WTC11 (cell line): ENCODE data around the gene SNCAIP. TPM values are rescaled to one million over a fixed set of nuclear protein-coding genes. Genes with fewer than 3 reads are reported as not detected.

ENCODE experiments used
- ATAC-seq: fragments of 200-7000 bp; cut with Tn5 transposase; 2 replicates; pipeline ENCODE4 v1.10.0; 2021; ENCODE audit warnings: mild to moderate bottlenecking, moderate library complexity
- CTCF ChIA-PET: fragments of 300-600 bp; sonication (Branson Sonifier 250); formaldehyde crosslinking; loops from one replicate; lab custom pipeline; 2021; ENCODE audit warnings: antibody characterized with exemption; lab: Charles Lee
- POLR2A ChIA-PET: fragments of 350-600 bp; sonication (Branson Sonifier 250); formaldehyde crosslinking; loops from one replicate; lab custom pipeline; 2021; ENCODE audit warnings: antibody characterized with exemption; lab: Charles Lee
- DNase-seq: peaks from one replicate; pipeline ENCODE4 v3.0.0; 2021; ENCODE audit warnings: low spot score
- H3K27ac Mint-ChIP-seq: 2 replicates; pipeline ENCODE4 v1.8.0; 2021; ENCODE audit warnings: mixed read lengths
- H3K27me3 Mint-ChIP-seq: 2 replicates; pipeline ENCODE4 v1.8.0; 2021; ENCODE audit warnings: low read depth, mild to moderate bottlenecking, moderate library complexity, mixed read lengths
- H3K36me3 Mint-ChIP-seq: 2 replicates; pipeline ENCODE4 v1.8.0; 2021; ENCODE audit warnings: mixed read lengths
- H3K4me1 Mint-ChIP-seq: 2 replicates; pipeline ENCODE4 v1.8.0; 2022; ENCODE audit warnings: mixed read lengths
- H3K4me3 Mint-ChIP-seq: 2 replicates; pipeline ENCODE4 v1.8.0; 2021; ENCODE audit warnings: mild to moderate bottlenecking, moderate library complexity, mixed read lengths
- H3K9me3 Mint-ChIP-seq: 2 replicates; pipeline ENCODE4 v1.8.0; 2021; ENCODE audit warnings: mixed read lengths
- ATF1 ChIP-seq: sonication (generic); formaldehyde crosslinking; IDR thresholded peaks from 2 replicates; pipeline ENCODE4 v1.8.1; 2023; ENCODE audit warnings: mild to moderate bottlenecking, moderate library complexity, missing genetic modification reagents
- ATF6 ChIP-seq: sonication (generic); formaldehyde crosslinking; IDR thresholded peaks from 2 replicates; pipeline ENCODE4 v1.8.1; 2023; ENCODE audit warnings: mild to moderate bottlenecking, missing genetic modification reagents
- ETV6 ChIP-seq: sonication (generic); formaldehyde crosslinking; IDR thresholded peaks from 2 replicates; pipeline ENCODE4 v1.8.1; 2022; ENCODE audit warnings: mild to moderate bottlenecking, missing genetic modification reagents
- MXD4 ChIP-seq: fragments of 250-450 bp; sonication (Bioruptor Pico); IDR thresholded peaks from 2 replicates; pipeline ENCODE4 v1.8.0; 2021; ENCODE audit warnings: mild to moderate bottlenecking, moderate library complexity, borderline replicate concordance
- SP1 ChIP-seq: sonication (generic); formaldehyde crosslinking; conservative IDR thresholded peaks from 2 replicates; pipeline ENCODE4 v1.8.1; 2022; ENCODE audit warnings: missing genetic modification reagents
- TP53 ChIP-seq: sonication (generic); formaldehyde crosslinking; IDR thresholded peaks from 2 replicates; pipeline ENCODE4 v1.8.1; 2023; ENCODE audit warnings: mild to moderate bottlenecking, missing genetic modification reagents
- ZBTB21 ChIP-seq: sonication (generic); formaldehyde crosslinking; IDR thresholded peaks from 2 replicates; pipeline ENCODE4 v1.8.1; 2023; ENCODE audit warnings: mild to moderate bottlenecking, missing genetic modification reagents, borderline replicate concordance
- ZBTB43 ChIP-seq: sonication (generic); formaldehyde crosslinking; IDR thresholded peaks from 2 replicates; pipeline ENCODE4 v1.8.1; 2023; ENCODE audit warnings: mild to moderate bottlenecking, missing genetic modification reagents
- ZNF121 ChIP-seq: sonication (generic); formaldehyde crosslinking; IDR thresholded peaks from 2 replicates; pipeline ENCODE4 v1.8.0; 2023; ENCODE audit warnings: missing genetic modification reagents
- ZNF138 ChIP-seq: sonication (generic); formaldehyde crosslinking; conservative IDR thresholded peaks from 2 replicates; pipeline ENCODE4 v1.8.1; 2022; ENCODE audit warnings: mild to moderate bottlenecking, moderate library complexity, missing genetic modification reagents
- total RNA-seq: library from RNA; stranded (reverse); gene quantifications from 3 replicates; pipeline ENCODE4 v1.2.3, GENCODE V29; 2021
- TF ChIP-seq, protein P1 (sequence below): sonication (generic); formaldehyde crosslinking; IDR thresholded peaks from 2 replicates; pipeline ENCODE4 v1.8.0; 2022; ENCODE audit warnings: missing genetic modification reagents
- TF ChIP-seq, protein P2 (sequence below): sonication (generic); formaldehyde crosslinking; IDR thresholded peaks from 2 replicates; pipeline ENCODE4 v1.8.0; 2022; ENCODE audit warnings: mild to moderate bottlenecking, missing genetic modification reagents
- TF ChIP-seq, protein P3 (sequence below): sonication (generic); formaldehyde crosslinking; IDR thresholded peaks from 2 replicates; pipeline ENCODE4 v1.8.1; 2022; ENCODE audit warnings: low read depth, mild to moderate bottlenecking, moderate library complexity, missing genetic modification reagents, borderline replicate concordance

The SNCAIP gene
- total RNA-seq, 1 experiment from 2014 or later: 10.0 TPM

- Mint-ChIP-seq H3K36me3 (no peaks in the 10 kb centered on the region), H3K4me1 (peaks cover 13% of the 10 kb centered on the region; the same call in 1 of the 2 replicates), H3K27me3 (no peaks in the 10 kb centered on the region), H3K27ac (no peak overlapping the region), H3K9me3 (no peaks in the 10 kb centered on the region), H3K4me3 (no peak overlapping the region)
- no peak for DNase-seq
- ChIA-PET CTCF (interaction anchor here (0.5 kb wide), 1 partner anchor 434 kb away, joined by 3 read pairs; no protein-coding TSS in a partner anchor), POLR2A (no interaction called here)
- TF ChIP-seq ETV6 (CRISPR knock-in tag) (no peak), ATF1 (no peak), ZNF121 (no peak), ZNF138 (CRISPR knock-in tag) (no peak), ZBTB21 (CRISPR knock-in tag) (no peak)
- TF ChIP-seq, protein P1, sequence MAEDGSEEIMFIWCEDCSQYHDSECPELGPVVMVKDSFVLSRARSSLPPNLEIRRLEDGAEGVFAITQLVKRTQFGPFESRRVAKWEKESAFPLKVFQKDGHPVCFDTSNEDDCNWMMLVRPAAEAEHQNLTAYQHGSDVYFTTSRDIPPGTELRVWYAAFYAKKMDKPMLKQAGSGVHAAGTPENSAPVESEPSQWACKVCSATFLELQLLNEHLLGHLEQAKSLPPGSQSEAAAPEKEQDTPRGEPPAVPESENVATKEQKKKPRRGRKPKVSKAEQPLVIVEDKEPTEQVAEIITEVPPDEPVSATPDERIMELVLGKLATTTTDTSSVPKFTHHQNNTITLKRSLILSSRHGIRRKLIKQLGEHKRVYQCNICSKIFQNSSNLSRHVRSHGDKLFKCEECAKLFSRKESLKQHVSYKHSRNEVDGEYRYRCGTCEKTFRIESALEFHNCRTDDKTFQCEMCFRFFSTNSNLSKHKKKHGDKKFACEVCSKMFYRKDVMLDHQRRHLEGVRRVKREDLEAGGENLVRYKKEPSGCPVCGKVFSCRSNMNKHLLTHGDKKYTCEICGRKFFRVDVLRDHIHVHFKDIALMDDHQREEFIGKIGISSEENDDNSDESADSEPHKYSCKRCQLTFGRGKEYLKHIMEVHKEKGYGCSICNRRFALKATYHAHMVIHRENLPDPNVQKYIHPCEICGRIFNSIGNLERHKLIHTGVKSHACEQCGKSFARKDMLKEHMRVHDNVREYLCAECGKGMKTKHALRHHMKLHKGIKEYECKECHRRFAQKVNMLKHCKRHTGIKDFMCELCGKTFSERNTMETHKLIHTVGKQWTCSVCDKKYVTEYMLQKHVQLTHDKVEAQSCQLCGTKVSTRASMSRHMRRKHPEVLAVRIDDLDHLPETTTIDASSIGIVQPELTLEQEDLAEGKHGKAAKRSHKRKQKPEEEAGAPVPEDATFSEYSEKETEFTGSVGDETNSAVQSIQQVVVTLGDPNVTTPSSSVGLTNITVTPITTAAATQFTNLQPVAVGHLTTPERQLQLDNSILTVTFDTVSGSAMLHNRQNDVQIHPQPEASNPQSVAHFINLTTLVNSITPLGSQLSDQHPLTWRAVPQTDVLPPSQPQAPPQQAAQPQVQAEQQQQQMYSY: no peak
- ATAC-seq: no peak
Observed at GRCh38 chr5:122390694-122391093, 78.7 kb downstream of the SNCAIP start.

DNA sequence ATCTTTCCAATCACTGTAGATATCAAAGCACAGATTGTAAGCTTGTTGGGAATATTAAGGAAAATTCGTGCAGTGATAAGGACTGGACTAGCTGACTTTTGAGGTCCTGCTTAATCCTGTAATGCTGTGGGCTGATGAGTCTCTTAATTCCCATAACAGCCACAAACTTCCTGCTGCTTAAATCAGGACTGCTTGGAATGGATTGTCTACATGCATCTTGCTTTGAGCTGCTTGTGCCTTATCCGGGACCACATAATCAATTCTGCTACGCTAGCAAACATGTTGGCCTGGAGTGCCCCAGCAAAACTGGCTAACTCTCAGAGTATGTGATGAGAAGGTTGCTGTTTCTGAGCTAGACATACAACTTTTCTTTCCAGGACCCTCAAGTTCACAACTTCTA is 79.6 kb downstream of the SNCAIP start:
- ATAC-seq (no peak), DNase-seq (no peak)
- Mint-ChIP-seq H3K4me3 (no peak overlapping the region), H3K27me3 (no peaks in the 10 kb centered on the region), H3K9me3 (no peaks in the 10 kb centered on the region), H3K4me1 (peaks cover 13% of the 10 kb centered on the region; the same call in 1 of the 2 replicates), H3K36me3 (no peaks in the 10 kb centered on the region), H3K27ac (no peak overlapping the region)
- TF ChIP-seq ATF6 (CRISPR knock-in tag) (no peak), MXD4 (CRISPR knock-in tag) (no peak), TP53 (CRISPR knock-in tag) (no peak), SP1 (CRISPR knock-in tag) (no peak), ZBTB43 (CRISPR knock-in tag) (no peak), ZNF138 (CRISPR knock-in tag) (no peak)
- TF ChIP-seq, protein P2, sequence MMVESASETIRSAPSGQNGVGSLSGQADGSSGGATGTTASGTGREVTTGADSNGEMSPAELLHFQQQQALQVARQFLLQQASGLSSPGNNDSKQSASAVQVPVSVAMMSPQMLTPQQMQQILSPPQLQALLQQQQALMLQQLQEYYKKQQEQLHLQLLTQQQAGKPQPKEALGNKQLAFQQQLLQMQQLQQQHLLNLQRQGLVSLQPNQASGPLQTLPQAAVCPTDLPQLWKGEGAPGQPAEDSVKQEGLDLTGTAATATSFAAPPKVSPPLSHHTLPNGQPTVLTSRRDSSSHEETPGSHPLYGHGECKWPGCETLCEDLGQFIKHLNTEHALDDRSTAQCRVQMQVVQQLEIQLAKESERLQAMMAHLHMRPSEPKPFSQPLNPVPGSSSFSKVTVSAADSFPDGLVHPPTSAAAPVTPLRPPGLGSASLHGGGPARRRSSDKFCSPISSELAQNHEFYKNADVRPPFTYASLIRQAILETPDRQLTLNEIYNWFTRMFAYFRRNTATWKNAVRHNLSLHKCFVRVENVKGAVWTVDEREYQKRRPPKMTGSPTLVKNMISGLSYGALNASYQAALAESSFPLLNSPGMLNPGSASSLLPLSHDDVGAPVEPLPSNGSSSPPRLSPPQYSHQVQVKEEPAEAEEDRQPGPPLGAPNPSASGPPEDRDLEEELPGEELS (CRISPR knock-in tag): no peak
- TF ChIP-seq, protein P3, sequence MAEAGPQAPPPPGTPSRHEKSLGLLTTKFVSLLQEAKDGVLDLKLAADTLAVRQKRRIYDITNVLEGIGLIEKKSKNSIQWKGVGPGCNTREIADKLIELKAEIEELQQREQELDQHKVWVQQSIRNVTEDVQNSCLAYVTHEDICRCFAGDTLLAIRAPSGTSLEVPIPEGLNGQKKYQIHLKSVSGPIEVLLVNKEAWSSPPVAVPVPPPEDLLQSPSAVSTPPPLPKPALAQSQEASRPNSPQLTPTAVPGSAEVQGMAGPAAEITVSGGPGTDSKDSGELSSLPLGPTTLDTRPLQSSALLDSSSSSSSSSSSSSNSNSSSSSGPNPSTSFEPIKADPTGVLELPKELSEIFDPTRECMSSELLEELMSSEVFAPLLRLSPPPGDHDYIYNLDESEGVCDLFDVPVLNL (CRISPR knock-in tag): no peak
- TF ChIP-seq, all 79 proteins: peak for 0
- CTCF ChIA-PET: interaction anchor here (0.9 kb wide), 1 partner anchor 9 kb away, joined by 5 read pairs; no protein-coding TSS in a partner anchor
- POLR2A ChIA-PET: no interaction called here
